HG02970 (cell line): ENCODE results near the gene SGTA.

ENCODE experiments used
- ATAC-seq: cut with Tn5 transposase; IDR thresholded peaks from one replicate; pipeline ENCODE4 v1.9.1; 2021; ENCODE audit warnings: mild to moderate bottlenecking, moderate library complexity, moderate number of reproducible peaks; ENCODE audit not compliant: unreplicated experiment, low FRiP score

The SGTA gene

DNA sequence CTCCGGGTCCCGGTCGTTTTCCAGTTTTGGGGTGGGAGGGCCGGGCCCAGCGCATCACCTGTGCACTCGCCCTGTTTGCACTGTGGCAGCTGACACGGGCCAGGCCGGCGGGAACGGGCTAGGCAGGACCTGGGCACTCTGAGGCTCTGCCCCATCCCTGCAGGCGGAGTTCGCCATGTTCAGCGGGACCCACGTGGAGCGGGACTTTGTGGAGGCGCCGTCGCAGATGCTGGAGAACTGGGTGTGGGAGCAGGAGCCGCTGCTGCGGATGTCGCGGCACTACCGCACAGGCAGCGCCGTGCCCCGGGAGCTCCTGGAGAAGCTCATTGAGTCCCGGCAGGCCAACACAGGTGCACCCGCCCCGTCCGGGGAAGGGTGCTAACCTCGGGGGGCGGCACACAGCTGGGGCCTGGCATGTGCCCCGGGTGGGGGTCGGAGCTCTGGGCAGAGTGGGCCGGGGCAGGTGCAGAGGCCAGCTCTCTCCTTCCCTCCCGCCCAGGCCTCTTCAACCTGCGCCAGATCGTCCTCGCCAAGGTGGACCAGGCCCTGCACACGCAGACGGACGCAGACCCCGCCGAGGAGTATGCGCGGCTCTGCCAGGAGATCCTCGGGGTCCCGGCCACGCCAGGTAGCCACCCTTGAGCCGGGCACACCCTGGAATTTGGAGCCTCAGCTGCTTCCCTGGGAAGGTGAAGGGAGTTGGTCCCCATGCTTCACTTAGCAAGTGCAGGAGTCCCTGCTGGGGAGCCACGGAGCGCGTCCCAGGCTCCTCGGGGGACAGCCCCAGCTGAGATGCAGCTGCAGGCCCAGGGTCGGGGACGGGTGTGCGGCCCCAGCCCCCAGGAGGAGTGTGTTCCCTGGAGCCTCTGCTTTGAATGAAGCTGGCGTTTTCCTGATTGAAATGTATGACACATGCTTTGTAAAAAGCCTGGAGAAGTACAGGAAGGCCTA lies 27.3 kb upstream of the SGTA start:
- no peak for ATAC-seq

DNA sequence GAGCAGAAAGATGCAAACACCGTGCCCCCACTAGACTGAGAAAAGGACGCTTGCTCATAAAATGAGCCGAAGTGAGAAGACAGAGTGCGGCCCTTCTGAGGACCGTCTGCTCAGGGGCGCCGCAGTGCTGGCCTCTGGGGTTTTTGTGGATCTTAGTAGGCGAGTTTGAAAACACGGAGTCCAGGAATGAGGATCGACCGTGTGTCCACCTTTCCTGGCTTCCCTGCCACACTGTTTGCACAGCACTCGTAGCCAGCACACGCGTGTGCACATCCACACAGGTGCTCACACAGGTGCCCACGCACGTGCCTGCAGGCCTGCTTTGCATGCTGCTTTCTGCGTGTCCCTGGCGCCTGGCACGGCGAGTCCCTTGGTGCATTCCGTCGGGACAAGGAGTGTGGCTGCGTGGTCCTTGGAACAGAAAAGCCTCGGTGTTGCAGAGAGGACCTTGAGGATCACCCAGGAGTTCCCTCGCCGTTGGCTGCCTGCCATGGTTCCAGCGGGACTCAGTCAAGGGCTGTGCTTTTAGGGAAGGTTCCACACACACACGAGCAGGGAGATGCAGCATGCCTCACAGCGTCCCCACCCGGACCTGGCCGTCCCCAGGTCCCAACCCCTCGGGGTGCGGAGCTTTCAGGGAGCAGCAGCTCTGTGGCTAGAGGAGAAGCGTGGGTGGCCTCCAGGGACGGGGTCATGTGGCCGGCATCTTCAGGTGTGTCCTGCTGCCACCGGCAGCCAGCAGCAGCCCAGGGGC lies 26.5 kb upstream of the SGTA start:
- ATAC-seq, result no peak

DNA sequence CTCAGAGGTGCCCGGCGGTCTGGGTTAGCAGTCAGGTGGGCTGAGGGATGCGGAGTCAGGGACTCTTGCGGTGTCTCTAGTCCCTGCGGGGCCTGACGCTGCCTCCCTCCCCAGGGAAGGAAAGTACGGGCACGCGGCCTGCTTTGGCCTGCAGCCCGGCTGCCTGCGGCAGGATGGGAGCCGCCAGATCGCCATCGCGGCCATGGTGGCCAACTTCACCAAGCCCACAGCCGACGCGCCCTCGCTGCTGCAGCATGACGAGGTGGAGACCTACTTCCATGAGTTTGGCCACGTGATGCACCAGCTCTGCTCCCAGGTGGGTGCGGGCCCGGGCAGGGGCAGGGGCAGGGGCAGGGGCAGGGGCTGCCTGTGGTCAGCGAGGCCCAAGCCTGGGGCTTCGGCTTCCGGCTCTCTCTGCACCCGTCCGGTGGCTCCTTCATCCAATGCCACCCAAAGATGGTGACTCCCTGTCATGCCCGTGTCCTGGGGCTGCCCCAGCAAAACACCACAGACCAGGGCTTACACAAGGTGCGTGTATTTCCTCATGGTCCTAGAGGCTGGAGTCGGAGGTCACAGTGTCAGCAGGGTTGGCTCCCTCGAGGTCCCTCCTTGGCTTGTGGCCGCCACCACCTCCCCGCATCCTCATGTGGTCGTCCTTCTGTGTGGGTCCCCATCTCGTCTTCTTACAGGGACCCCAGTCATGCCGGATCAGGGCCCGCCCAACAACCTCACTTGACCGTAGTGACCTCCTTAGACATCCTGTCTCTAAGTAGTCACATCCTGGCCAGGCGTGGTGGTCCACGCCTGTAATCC lies 25.3 kb upstream of the SGTA start:
- no peak for ATAC-seq

DNA sequence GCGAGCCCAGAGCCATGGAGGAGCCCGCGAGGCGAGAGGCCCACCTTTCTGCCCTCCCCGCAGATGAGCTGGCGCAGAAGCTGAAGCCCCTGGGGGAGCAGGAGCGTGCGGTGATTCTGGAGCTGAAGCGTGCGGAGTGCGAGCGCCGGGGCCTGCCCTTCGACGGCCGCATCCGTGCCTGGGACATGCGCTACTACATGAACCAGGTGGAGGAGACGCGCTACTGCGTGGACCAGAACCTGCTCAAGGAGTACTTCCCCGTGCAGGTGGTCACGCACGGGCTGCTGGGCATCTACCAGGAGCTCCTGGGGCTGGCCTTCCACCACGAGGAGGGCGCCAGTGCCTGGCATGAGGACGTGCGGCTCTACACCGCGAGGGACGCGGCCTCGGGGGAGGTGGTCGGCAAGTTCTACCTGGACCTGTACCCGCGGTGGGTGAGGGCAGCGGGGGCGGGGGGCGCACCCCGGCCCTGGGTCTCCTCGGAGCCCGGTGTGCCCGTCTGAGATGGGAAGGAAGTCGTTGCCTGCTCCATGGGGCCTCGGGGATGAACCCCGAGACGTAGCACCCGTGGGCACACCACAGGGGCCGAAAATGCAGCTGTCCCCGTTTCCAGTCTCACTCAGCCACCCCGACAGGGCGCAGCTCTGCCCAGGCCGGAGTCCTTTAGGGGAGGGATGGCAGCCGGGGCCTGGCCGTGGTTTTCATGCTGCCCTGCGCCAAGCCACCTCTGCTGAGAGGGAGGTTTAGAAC lies 24.5 kb upstream of the SGTA start:
- ATAC-seq, result no peak

DNA sequence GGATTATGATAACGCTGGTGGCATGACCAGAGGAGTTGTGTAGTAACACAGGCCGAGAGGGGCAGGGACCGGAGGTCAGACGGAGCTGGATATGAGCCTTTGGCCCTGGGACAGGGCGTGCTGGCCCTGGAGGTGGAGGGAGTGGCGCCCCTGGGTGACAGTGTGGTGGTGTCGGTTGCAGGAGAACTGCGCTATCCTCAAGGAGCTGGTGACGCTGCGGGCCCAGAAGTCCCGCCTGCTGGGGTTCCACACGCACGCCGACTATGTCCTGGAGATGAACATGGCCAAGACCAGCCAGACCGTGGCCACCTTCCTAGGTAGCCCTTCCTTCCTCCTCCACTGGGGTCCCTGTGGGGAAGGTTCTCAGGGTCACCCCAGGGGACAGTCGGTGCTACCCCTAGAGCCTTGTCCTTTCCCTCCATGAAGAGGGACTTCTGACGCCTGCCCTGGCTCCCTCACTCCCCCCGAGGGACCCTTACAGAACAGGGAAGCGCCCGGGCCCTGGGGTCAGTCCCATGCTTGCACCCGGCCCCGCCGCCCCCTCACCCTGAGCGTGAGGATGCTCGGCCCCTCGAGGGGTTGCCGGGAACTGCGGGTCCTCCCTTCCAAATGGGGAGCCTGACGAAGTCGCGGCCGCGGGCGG lies 23.8 kb upstream of the SGTA start:
- ATAC-seq, result no peak

DNA sequence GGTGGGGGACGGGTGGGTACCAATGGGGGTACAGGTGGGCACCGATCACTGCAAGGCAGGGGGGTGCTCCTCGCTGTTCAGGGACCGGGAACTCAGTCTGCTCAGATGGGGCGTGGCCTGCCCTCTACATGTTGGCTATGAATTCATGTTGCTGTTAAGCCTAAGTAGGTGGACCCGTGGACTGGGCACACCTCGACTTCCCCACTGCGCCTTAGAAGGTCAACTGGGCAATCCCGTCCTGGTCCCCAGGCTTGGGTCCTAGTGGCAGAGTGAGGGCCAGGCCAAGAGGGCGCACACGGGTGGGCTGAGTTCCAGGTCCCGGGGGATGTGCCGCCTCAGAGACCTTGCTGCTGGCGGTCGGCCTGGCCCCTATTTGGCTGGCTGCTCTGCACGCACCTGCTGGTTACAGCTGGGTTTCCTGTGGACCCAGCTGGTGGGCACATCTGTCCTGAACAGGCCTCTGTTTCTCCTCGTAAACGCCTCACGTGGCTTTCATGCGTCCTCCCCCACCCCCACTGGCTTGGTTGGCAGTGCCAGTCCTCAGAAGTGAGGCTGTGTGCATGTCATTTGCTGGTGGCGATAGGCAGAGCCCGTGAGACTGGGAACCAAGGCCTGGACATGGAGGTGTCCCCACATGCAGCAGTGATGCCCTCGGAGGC lies 23.0 kb upstream of the SGTA start:
- no peak for ATAC-seq

DNA sequence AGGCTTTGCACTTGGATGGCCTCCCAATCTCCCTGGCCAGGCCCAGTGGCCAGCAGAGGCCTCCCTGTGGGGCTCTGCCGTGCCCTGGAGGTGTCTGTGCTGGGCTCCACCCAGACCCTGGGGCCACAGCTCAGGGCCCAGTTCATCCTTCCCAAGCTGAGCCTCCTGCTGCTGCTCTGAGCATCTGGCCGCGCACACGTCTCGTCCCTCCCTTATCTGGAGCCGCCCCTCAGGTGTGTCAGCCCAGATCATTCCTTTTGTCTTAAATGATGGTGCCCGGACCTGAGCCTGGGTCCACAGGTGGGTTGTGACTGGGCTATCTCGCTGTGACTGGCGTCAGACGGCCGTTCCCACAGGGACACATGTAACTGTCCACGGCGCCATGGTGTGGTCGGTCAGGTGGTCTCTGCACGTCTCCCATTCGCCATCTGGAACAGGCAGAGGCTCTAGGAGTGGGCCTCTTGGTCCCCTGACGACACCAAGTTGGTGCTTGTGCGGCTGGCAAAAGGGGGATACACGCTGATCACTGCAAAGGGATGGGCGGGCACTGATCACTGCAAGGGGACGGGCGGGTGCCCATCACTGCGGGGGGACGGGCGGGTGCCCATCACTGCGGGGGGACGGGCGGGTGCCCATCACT lies 22.3 kb upstream of the SGTA start:
- no peak for ATAC-seq

DNA sequence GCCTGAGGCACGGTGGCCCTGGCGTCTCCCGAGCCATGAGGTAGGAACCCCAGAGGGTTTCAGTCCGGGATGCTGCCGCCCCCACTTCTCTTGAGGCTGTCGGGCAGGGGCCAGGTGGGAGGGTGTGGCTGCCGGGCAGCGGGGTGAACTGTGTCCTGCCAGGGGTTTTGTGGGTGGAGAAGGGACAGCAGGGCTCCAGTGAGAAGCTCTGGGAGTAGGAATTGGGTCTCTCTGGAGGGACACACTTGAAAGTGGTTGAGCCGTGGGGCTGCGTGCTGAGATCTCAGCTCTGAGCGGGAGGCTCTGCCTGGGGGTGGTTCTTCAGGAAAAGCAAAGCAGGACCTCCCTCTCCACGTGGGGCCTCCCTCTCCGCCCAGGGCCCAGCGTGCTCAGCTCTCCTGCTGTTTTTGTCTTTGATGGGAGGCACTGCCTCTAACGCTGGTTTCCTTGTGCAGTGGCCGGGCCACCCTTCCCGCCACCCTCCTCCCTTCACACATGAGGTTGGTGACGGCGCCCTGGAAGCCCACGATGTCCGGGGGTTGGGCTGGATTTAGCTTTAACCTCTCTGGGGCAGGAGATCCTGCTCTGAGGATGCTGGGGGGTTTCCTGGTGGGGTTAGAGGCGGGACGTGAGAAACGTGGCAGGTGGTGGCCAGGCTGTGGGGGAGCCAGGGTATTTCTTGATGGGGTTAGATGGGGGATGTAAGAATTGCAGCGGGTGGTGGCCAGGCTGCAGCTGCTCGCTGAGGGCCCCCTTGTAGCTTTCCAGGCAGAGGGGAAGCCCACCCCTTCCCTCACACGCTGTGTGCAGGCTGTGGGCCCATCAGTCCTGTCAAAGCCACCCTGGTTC lies 21.3 kb upstream of the SGTA start:
- ATAC-seq, result no peak

DNA sequence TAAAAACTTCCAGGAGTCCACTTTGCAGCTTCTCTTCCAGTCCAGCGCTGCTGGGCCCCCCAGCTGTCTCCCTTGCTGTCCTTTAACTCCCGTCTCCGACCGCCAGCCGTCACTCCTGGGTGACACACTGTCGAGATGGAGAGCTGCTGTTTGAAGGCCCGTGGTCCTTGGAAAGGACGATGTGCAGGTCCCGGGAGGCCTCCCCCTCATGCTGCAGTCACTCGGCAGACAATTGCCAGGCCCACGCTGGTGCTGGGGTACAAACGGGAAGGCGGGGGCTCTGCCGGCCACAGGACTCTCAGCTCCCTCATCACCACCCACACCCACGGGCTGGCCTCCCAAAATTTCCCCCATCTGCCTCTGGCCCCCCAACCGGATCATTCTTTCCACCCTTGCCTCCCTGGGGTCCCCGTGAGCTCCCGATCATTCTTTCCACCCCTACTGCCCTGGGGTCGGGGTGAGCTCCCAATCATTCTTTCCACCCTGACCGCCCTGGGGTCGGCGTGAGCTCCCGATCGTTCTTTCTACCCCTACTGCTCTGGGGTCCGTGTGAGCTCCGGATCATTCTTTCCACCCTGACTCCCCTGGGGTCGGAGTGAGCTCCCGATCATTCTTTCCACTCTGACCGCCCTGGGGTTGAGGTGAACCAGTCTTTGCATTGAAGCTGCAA lies 20.5 kb upstream of the SGTA start:
- no peak for ATAC-seq

DNA sequence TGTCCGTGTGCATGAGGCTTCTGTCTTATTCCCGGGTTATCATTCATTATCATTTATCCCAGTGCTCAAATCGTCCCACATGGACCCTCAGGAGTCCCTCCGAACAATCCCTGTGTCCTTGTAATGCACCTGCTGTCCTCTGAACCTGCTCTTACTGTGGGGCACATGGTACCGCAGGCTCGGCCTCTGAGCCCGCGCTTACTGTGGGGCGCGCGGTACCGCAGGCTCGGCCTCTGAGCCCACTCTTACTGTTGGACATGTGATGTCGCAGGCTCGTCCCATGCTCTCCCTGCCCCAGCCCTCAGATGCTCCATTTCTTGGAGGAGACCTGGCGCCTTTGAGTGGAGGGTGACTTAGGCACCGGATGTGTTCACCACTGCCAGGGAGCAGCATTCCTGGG lies 19.8 kb upstream of the SGTA start:
- ATAC-seq, result no peak

DNA sequence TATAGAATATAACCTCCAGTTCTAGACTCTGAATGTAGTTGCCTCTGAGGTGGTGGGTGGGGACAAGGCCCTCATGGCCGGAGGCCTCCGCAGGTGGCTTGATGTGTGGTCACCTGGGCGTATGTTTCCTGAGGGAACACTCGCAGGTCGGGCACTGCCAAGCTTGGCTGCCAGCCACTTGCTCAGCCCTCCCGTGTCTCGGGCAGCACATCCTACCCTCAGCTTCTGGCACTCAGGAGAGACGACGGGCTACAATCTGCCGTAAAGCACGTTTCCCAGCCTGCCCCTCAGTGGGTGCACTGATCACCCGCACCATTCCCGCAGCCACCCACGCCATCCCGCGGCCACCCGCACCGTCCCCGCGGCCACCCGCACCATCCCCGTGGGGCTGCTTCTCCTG lies 17.4 kb upstream of the SGTA start:
- no peak for ATAC-seq

DNA sequence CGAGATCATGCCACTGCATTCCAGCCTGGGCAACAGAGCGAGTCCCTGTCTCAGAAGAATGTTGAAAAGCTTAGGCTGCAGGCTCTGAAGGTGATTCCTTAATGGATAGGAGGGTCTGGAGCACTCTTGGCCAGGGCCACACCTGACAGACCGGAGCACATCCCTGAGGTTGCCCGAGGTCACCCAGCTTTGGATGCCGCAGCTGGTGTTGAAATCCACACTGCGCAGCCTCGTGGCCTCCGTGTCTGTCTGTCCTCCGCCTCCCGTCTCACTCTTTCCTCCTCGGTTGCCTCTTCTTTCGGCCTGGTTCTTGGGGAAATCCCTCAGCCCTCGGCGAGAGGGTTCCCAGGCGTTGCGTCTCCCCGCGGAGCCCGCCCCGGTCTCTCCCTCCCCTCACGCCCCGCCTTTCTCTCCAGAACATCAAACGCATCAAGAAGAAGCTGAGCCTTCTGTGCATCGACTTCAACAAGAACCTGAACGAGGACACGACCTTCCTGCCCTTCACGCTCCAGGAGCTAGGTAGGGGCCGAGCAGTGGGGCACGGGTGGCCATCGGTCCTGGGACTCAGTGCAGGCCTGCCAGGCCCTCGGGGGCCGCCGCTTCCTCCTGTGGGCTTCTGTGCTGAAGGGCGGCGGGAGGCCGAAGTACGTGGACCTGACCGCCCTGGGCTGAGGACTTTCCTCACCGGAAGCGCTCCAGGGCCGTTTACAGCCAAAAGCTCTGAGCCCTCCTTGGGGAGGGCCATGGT lies 16.4 kb upstream of the SGTA start:
- ATAC-seq, result no peak

DNA sequence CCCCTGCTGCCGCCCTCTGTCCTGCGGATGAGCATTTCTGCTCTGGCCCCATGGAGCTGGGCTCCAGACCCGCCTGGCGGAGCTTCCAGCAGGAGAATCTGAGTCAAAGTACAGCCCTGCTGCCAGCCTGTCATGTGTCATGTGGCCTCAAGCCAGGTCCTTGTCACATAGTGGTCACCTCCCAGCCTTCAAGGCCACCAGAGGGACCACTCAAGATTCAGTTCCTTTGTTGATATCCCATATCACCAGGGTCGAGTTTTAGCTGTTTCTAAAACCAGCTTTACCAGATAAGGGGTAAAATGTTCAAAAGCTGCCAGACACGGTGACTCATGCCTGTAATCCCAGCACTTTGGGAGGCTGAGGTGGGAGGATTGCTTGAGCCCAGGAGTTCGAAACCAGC lies 15.7 kb upstream of the SGTA start:
- no peak for ATAC-seq

DNA sequence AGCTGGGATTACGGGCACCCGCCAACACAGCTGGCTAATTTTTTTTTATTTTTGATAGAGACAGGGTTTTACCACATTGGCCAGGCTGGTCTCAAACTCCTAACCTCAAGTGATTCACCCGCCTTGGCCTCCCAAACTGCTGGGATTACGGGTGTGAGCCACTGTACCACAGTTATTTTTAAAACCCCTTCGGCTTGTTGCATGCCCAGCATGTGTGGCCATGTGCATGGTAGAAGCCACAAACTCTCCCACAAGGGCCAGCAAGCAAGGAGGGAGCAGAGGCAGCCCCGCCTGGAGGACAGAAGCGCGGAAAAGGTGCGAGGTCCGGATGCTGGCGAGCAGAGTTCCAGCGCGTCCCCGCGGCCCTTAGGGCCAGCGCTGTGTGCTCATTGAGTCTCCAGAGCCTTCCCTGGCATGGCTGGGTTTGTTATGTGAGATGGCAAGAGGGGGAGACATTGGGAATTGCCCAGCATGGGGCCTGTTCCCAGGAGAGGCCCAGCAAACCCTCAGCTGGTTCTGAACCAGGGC lies 15.1 kb upstream of the SGTA start:
- no peak for ATAC-seq

DNA sequence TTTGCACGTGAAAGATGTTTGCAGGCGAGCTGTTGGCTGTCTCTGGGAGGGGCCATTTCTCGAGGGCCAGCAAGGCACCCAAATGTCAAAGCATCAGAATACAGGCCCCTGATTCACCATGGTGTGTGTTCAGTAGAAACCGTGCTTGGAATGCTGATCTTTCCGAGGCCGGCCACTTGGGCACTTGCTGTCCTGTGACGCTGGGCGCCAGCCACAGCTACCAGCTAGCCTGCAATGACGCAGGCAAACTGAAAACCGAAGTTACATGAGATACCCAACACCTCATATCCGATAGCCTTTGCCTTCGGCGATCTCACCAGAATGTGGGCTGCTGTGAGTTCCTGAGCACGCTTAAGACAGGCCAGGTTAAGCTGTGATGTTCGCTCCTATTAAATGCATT lies 14.2 kb upstream of the SGTA start:
- no peak for ATAC-seq

DNA sequence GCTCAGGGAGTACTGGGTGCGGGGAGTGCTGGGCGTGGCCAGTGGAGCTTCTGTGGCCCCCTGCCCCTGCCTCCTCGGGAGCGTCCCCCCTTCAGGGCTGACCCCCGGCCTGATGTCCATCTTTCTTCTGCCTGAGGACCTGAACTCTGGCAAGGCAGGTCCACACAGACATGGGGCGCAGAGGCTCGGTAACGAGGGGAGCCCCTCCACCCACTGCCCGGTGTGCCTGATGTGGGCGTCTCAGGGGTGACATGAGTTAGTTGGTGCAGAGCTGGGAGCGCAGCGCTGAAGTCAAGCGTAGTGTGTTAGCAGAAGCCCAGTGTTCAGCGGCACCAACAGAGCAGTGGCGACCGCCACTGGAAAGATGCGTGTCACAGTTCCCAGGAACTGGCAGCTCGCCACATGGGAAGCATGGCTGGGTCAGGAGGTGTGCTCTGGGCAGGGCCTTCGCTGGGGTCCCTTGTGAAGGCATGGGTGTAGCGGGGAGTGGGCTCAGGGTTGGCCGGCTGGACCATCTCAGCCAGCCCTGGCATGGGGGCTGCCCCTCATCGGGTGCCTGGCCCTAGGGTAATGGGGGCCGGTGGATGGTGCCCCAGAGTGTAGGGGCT lies 13.7 kb upstream of the SGTA start:
- no peak for ATAC-seq
